ENCODE data around the gene ZDHHC1. TPM values are rescaled to one million over a fixed set of nuclear protein-coding genes. Genes with fewer than 3 reads are reported as not detected.

The ZDHHC1 gene
- total RNA-seq, 1 donor = 9.0 TPM

GRCh38 chr16:67428146-67428731 lies 12.0 kb upstream of the ZDHHC1 start:
- peak; percentile 85 for TF ChIP-seq CTCF (IDR thresholded peaks at IDR 0.05; ENCODE audit: extremely low read depth, low read depth, low read length)
- no peaks in the 10 kb centered on the region for H3K79me2 ChIP-seq (ENCODE audit: insufficient read depth, low read length)
- H2AFZ ChIP-seq (ENCODE audit: low read length) = no peak overlapping the region
- H4K20me1 ChIP-seq (ENCODE audit: insufficient read depth, low read length) = peaks cover 17% of the 10 kb centered on the region
- H3K36me3 ChIP-seq (ENCODE audit: insufficient read depth, low read length) = no peaks in the 10 kb centered on the region
- H3K4me2 ChIP-seq (ENCODE audit: insufficient read depth, low read length) = no peak overlapping the region
- H3K27me3 ChIP-seq (ENCODE audit: insufficient read depth, low read length) = peaks cover 36% of the 10 kb centered on the region
- H3K9me3 ChIP-seq (ENCODE audit: low read depth, low read length) = no peaks in the 10 kb centered on the region
- H3K27ac ChIP-seq (ENCODE audit: low read depth, low read length) = no peak overlapping the region
- H3K4me1 ChIP-seq (ENCODE audit: insufficient read depth, low read length) = peaks cover 8% of the 10 kb centered on the region
- peak; percentile 96 for DNase-seq (ENCODE audit: insufficient read length, low spot score, missing footprints)
- H3K4me3 ChIP-seq (ENCODE audit: insufficient read depth, low read length) = no peak overlapping the region

GRCh38 chr16:67426950-67427349 lies 10.7 kb upstream of the ZDHHC1 start:
- Histone ChIP-seq H3K27ac (ENCODE audit: low read depth, low read length) (no peak overlapping the region), H3K9me3 (ENCODE audit: low read depth, low read length) (no peaks in the 10 kb centered on the region), H3K4me2 (ENCODE audit: insufficient read depth, low read length) (no peak overlapping the region), H3K79me2 (ENCODE audit: insufficient read depth, low read length) (no peaks in the 10 kb centered on the region), H3K4me1 (ENCODE audit: insufficient read depth, low read length) (peaks cover 8% of the 10 kb centered on the region), H3K27me3 (ENCODE audit: insufficient read depth, low read length) (peaks cover 36% of the 10 kb centered on the region), H2AFZ (ENCODE audit: low read length) (no peak overlapping the region), H3K4me3 (ENCODE audit: insufficient read depth, low read length) (no peak overlapping the region), H4K20me1 (ENCODE audit: insufficient read depth, low read length) (peaks cover 12% of the 10 kb centered on the region), H3K36me3 (ENCODE audit: insufficient read depth, low read length) (no peaks in the 10 kb centered on the region)
- TF ChIP-seq CTCF (IDR thresholded peaks at IDR 0.05; ENCODE audit: extremely low read depth, low read depth, low read length) = no peak
- peak; percentile 85 for DNase-seq (ENCODE audit: insufficient read length, low spot score, missing footprints)

- no peak overlapping the region for H3K27ac ChIP-seq (ENCODE audit: low read depth, low read length)
- H3K4me3 ChIP-seq (ENCODE audit: insufficient read depth, low read length) = no peak overlapping the region
- no peak overlapping the region for H3K4me2 ChIP-seq (ENCODE audit: insufficient read depth, low read length)
- H3K36me3 ChIP-seq (ENCODE audit: insufficient read depth, low read length) = no peaks in the 10 kb centered on the region
- peaks cover 12% of the 10 kb centered on the region for H4K20me1 ChIP-seq (ENCODE audit: insufficient read depth, low read length)
- no peaks in the 10 kb centered on the region for H3K79me2 ChIP-seq (ENCODE audit: insufficient read depth, low read length)
- H3K4me1 ChIP-seq (ENCODE audit: insufficient read depth, low read length) = peaks cover 6% of the 10 kb centered on the region
- peaks cover 36% of the 10 kb centered on the region for H3K27me3 ChIP-seq (ENCODE audit: insufficient read depth, low read length)
- TF ChIP-seq CTCF (IDR thresholded peaks at IDR 0.05; ENCODE audit: extremely low read depth, low read depth, low read length) = no peak
- no peaks in the 10 kb centered on the region for H3K9me3 ChIP-seq (ENCODE audit: low read depth, low read length)
- no peak for DNase-seq (ENCODE audit: insufficient read length, low spot score, missing footprints)
- no peak overlapping the region for H2AFZ ChIP-seq (ENCODE audit: low read length)
Measured at GRCh38 chr16:67426022-67426421, 9.7 kb upstream of the ZDHHC1 start.

GRCh38 chr16:67425580-67425979 lies 9.3 kb upstream of the ZDHHC1 start:
- peaks cover 35% of the 10 kb centered on the region for H3K27me3 ChIP-seq (ENCODE audit: insufficient read depth, low read length)

More at GRCh38 chr16:67425580-67425979, 9.3 kb upstream of the ZDHHC1 start:
- Histone ChIP-seq H3K4me2 (ENCODE audit: insufficient read depth, low read length) (no peak overlapping the region), H3K4me3 (ENCODE audit: insufficient read depth, low read length) (no peak overlapping the region), H2AFZ (ENCODE audit: low read length) (no peak overlapping the region), H3K27ac (ENCODE audit: low read depth, low read length) (no peak overlapping the region), H3K36me3 (ENCODE audit: insufficient read depth, low read length) (no peaks in the 10 kb centered on the region), H3K79me2 (ENCODE audit: insufficient read depth, low read length) (no peaks in the 10 kb centered on the region), H3K9me3 (ENCODE audit: low read depth, low read length) (no peaks in the 10 kb centered on the region), H3K4me1 (ENCODE audit: insufficient read depth, low read length) (peaks cover 6% of the 10 kb centered on the region), H4K20me1 (ENCODE audit: insufficient read depth, low read length) (peaks cover 12% of the 10 kb centered on the region)
- TF ChIP-seq CTCF (IDR thresholded peaks at IDR 0.05; ENCODE audit: extremely low read depth, low read depth, low read length) = no peak
- peak; percentile 73 for DNase-seq (ENCODE audit: insufficient read length, low spot score, missing footprints)

Measured in osteoblast (primary cell).